ENCODE measurements around the gene TGFBR3L. TPM values are rescaled to one million over a fixed set of nuclear protein-coding genes. Genes with fewer than 3 reads are reported as not detected.
A peak's percentile ranks its signal among the peaks of the same experiment; 100 is the strongest.

Gene TGFBR3L
- total and polyA plus RNA-seq, 2 of the 13 experiments (the other 11 are each of a cell fraction or from before 2014, with no cell fraction given): 0.20 to 1.0 TPM

GRCh38 chr19:7888145-7888825 is 26.3 kb upstream of the TGFBR3L start, which contains the start of gene LRRC8E (continued):
- TF ChIP-seq NR0B2 (CRISPR knock-in tag; IDR thresholded peaks at IDR 0.05) (no peak; the same call in 1 of the 2 replicates), PAF1 (CRISPR knock-in tag; IDR thresholded peaks at IDR 0.05) (no peak), AKAP8 (CRISPR knock-in tag; IDR thresholded peaks at IDR 0.05) (no peak), U2AF1 (optimal IDR thresholded peaks at IDR 0.05; ENCODE audit: low read depth, low read length) (no peak), ZBTB7A (CRISPR knock-in tag; IDR thresholded peaks at IDR 0.05) (no peak), ERF (CRISPR knock-in tag; IDR thresholded peaks at IDR 0.05) (peak; percentile 49; the same call in 1 of the 2 replicates), BCLAF1 (IDR thresholded peaks at IDR 0.05) (no peak), GFI1 (CRISPR knock-in tag; IDR thresholded peaks at IDR 0.05; ENCODE audit: borderline replicate concordance) (no peak), ZBTB4 (CRISPR knock-in tag; IDR thresholded peaks at IDR 0.05; ENCODE audit: borderline replicate concordance) (no peak), MXD1 (CRISPR knock-in tag; IDR thresholded peaks at IDR 0.05) (peak; percentile 66), ARNT2 (CRISPR knock-in tag; IDR thresholded peaks at IDR 0.05; ENCODE audit: low read depth) (peak; percentile 53; the same call in 1 of the 2 replicates), MTF1 (CRISPR knock-in tag; IDR thresholded peaks at IDR 0.05) (no peak), ZSCAN29 (CRISPR knock-in tag; conservative IDR thresholded peaks at IDR 0.05) (0 out of 2 replicates have a peak, but pooled peaks have one; percentile 30), ZNF691 (CRISPR knock-in tag; IDR thresholded peaks at IDR 0.05; ENCODE audit: borderline replicate concordance, low read depth) (peak; percentile 17; the same call in 1 of the 2 replicates), MAX (IDR thresholded peaks at IDR 0.05) (peak; percentile 59; the same call in 1 of the 2 replicates), KLF16 (CRISPR knock-in tag; IDR thresholded peaks at IDR 0.05) (no peak), ZNF749 (CRISPR knock-in tag; IDR thresholded peaks at IDR 0.05; ENCODE audit: borderline replicate concordance) (0 out of 2 replicates have a peak, but pooled peaks have one; percentile 15), ISX (CRISPR knock-in tag; conservative IDR thresholded peaks at IDR 0.05) (no peak), MYPOP (CRISPR knock-in tag; IDR thresholded peaks at IDR 0.05) (no peak), SP4 (CRISPR knock-in tag; IDR thresholded peaks at IDR 0.05) (peak; percentile 81; the same call in 1 of the 2 replicates)

Data from HepG2 (cell line).